HG03139 (cell line): ENCODE results near the gene CLSTN3.
"Not testable (repeated sequence)": the region's sequence is repeated elsewhere in the genome, so short reads cannot be mapped to it uniquely, and the experiment has no call there.

Experiments
- ATAC-seq: cut with Tn5 transposase; IDR thresholded peaks from one replicate; pipeline ENCODE4 v1.9.1; 2021; ENCODE audit not compliant: unreplicated experiment

CLSTN3 gene

GRCh38 chr12:7103837-7104584 lies 26.2 kb upstream of the CLSTN3 start:
- ATAC-seq = no peak

GRCh38 chr12:7106082-7106481 lies 24.1 kb upstream of the CLSTN3 start:
- no peak for ATAC-seq

GRCh38 chr12:7107181-7107580 lies 23.0 kb upstream of the CLSTN3 start:
- not testable (repeated sequence) for ATAC-seq

GRCh38 chr12:7107636-7108002 lies 22.6 kb upstream of the CLSTN3 start:
- no peak for ATAC-seq

GRCh38 chr12:7108003-7108795 lies 22.0 kb upstream of the CLSTN3 start:
- ATAC-seq = peak; percentile 89

GRCh38 chr12:7108796-7109571 lies 21.2 kb upstream of the CLSTN3 start, which contains the start of gene C1RL:
C1RL (minus strand) TSS chr12:7109214; CDS start chr12:7109180, 34 bp downstream.
- ATAC-seq = no peak

- no peak for ATAC-seq
Measured at GRCh38 chr12:7109572-7109920, 20.6 kb upstream of the CLSTN3 start.

GRCh38 chr12:7110661-7111060 lies 19.5 kb upstream of the CLSTN3 start:
- no peak for ATAC-seq

GRCh38 chr12:7112041-7112440 lies 18.1 kb upstream of the CLSTN3 start:
- ATAC-seq = no peak

GRCh38 chr12:7113389-7113871 lies 16.7 kb upstream of the CLSTN3 start:
- ATAC-seq = no peak

- ATAC-seq = no peak
Measured at GRCh38 chr12:7114008-7114407, 16.2 kb upstream of the CLSTN3 start.

GRCh38 chr12:7114851-7115250 lies 15.3 kb upstream of the CLSTN3 start:
- ATAC-seq = no peak

- ATAC-seq = no peak
Measured at GRCh38 chr12:7116196-7116595, 14.0 kb upstream of the CLSTN3 start.

- no peak for ATAC-seq
Measured at GRCh38 chr12:7116916-7117315, 13.3 kb upstream of the CLSTN3 start.

GRCh38 chr12:7117670-7118069 lies 12.5 kb upstream of the CLSTN3 start:
- no peak for ATAC-seq

- ATAC-seq = no peak
Measured at GRCh38 chr12:7118881-7119280, 11.3 kb upstream of the CLSTN3 start.

GRCh38 chr12:7120166-7120565 lies 10.0 kb upstream of the CLSTN3 start:
- no peak for ATAC-seq

- no peak for ATAC-seq
Measured at GRCh38 chr12:7121324-7121723, 8.8 kb upstream of the CLSTN3 start.

GRCh38 chr12:7122811-7123769 lies 7.1 kb upstream of the CLSTN3 start:
- ATAC-seq = no peak

- no peak for ATAC-seq
Measured at GRCh38 chr12:7123806-7124522, 6.2 kb upstream of the CLSTN3 start.
